Subcutaneous abdominal adipose tissue (tissue), 5 donors: Measurements from ENCODE around the gene ACBD4.

Experiments
- H3K27ac ChIP-seq: one replicate; pipeline ENCODE4 v1.7.0; 2013; ENCODE audit warnings: low read depth, mild to moderate bottlenecking, inconsistent platforms, low read length, moderate library complexity
- H3K27me3 ChIP-seq, 5 donors: one replicate each; pipeline ENCODE4 v1.7.0; 2013; ENCODE audit warnings: low read length in 5 of 5, inconsistent platforms in 1 of 5; ENCODE audit not compliant: control insufficient read depth in 5 of 5, insufficient read depth in 4 of 5
- H3K36me3 ChIP-seq, 5 donors: one replicate each; pipeline ENCODE4 v1.7.0; 2013; ENCODE audit warnings: low read length in 5 of 5; ENCODE audit not compliant: control insufficient read depth in 5 of 5, insufficient read depth in 5 of 5
- H3K4me1 ChIP-seq, 5 donors: one replicate each; pipeline ENCODE4 v1.7.0; 2013; ENCODE audit warnings: low read length in 5 of 5, mild to moderate bottlenecking in 3 of 5, moderate library complexity in 1 of 5; ENCODE audit not compliant: control insufficient read depth in 5 of 5, insufficient read depth in 5 of 5
- H3K4me3 ChIP-seq, 5 donors: one replicate each; pipeline ENCODE4 v1.7.0; 2013; ENCODE audit warnings: low read length in 5 of 5, low read depth in 1 of 5
- H3K9ac ChIP-seq, 5 donors: one replicate each; pipeline ENCODE4 v1.7.0; 2013; ENCODE audit warnings: low read length in 5 of 5, mild to moderate bottlenecking in 4 of 5, moderate library complexity in 3 of 5
- H3K9me3 ChIP-seq, 5 donors: one replicate each; pipeline ENCODE4 v1.7.0; 2013; ENCODE audit warnings: low read length in 5 of 5; ENCODE audit not compliant: control insufficient read depth in 5 of 5
- donor health status: healthy.
- donor health status: healthy.
- donor health status: healthy.
- donor health status: healthy.
- donor health status: healthy.

The ACBD4 gene

DNA sequence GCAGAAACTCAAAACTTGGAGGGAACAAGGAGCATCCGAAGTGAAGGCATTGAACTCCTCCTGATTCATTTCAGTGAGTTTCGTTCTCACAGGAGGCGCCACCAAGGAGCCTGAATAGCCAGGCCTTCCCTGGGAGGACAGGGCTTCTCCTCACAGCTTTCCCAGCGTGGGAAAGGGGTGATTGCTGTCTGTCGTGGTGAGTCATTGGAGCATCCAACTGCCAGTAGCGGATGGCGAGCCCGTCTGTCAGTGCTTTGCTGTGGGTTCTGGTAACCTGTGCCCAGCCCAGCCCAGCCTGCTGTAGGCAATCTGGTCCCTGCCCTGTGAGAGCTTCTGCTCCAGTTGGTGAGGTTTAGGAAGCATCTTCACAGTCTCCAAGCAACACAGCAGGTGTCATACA lies 31.5 kb upstream of the ACBD4 start:
- no peak overlapping the region for H3K4me3 ChIP-seq
- H3K36me3 ChIP-seq = peaks cover 0 to 89% (median 79%) of the 10 kb centered on the region in 5 donors
- H3K9me3 ChIP-seq = no peaks in the 10 kb centered on the region
- H3K4me1 ChIP-seq = peaks cover 0 to 33% (median 20%) of the 10 kb centered on the region in 5 donors
- H3K9ac ChIP-seq = peak overlapping the region in 1 of 5 donors; percentile 68
- H3K27ac ChIP-seq = peak overlapping the region; percentile 30
- no peaks in the 10 kb centered on the region for H3K27me3 ChIP-seq

DNA sequence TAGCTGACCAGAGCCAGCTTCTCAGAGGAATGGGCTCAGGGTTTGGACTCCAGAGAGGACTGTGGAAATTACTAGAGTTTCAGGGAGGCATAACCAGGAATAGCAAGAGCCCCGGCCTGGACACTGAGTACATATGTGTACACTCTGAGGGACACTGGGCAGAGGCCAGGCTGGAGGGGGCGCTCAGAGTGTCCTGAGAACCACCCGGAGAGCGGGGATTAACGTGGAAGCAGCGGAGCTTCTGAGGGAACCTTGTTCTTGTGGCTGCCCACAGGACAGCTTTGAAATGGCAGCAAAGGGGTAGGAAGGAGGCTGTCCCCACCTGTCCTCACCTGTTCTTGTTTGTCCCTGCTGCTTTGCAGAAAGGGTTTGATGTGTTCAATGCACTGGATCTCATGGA lies 31.0 kb upstream of the ACBD4 start:
- Histone ChIP-seq H3K4me1 (peaks cover 0 to 37% (median 19%) of the 10 kb centered on the region in 5 donors), H3K27me3 (no peaks in the 10 kb centered on the region), H3K9ac (no peak overlapping the region), H3K9me3 (no peaks in the 10 kb centered on the region), H3K27ac (peak overlapping the region; percentile 19), H3K4me3 (no peak overlapping the region), H3K36me3 (peaks cover 0 to 88% (median 75%) of the 10 kb centered on the region in 5 donors)

DNA sequence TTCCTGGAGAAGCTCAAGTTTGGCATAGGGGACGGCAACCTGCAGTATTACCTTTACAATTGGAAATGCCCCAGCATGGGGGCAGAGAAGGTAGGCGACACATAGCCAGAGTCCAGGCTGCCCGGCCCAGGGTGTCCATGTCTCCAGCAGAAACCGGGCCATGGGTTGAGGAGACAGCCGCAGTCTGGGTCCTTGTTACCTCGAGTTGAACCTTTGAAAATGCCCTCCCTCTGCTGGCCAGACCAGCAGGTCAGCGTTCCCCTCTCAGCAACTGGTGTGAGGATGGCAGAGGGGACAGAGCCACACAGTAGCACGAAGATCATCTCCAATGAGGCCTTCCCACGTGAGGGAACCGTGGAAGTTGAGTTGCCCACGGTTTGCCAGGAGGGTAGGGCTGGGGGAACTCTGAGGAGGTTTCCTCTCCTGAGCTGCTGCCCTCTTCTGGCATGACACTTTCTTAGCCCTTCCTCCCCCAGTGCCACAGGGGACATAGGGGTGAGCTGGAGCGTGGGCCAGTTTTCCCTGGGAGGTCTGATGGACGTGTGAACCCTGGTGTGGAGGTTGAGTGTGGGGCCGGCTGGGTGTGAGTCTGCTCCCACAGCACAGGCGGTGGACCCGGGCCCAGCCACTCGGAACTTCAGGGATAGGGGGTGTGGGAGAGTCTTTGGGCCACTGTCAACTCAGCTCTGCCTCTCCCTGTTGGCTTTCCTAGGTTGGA lies 30.4 kb upstream of the ACBD4 start:
- H3K27me3 ChIP-seq = no peaks in the 10 kb centered on the region
- peaks cover 0 to 83% (median 69%) of the 10 kb centered on the region in 5 donors for H3K36me3 ChIP-seq
- H3K4me1 ChIP-seq = peaks cover 0 to 37% (median 19%) of the 10 kb centered on the region in 5 donors
- H3K27ac ChIP-seq = peak overlapping the region; percentile 19
- H3K9me3 ChIP-seq = no peaks in the 10 kb centered on the region
- no peak overlapping the region for H3K9ac ChIP-seq
- H3K4me3 ChIP-seq = no peak overlapping the region

DNA sequence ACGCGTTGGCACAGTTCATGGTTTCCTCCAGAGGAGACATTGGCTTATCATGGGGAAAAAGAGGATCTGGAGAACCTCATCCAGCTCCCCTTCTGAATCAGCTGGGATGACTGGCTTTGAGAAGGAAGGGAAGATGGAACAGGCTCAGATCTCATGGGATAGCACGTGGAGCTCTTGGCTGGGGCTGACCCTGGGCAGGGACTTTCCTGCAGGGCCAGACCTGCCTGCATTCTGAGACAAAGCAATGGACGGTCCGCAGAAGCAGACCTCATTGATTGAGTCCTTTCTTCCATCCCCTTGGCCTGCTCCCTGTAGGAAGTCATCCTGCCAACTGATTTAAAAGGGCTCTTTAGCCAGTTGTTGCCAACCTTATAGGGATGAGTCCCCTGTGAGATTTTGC lies 29.4 kb upstream of the ACBD4 start:
- Histone ChIP-seq H3K27me3 (no peaks in the 10 kb centered on the region), H3K36me3 (peaks cover 0 to 82% (median 69%) of the 10 kb centered on the region in 5 donors), H3K9me3 (no peaks in the 10 kb centered on the region), H3K27ac (peak overlapping the region; percentile 11), H3K4me3 (no peak overlapping the region), H3K9ac (no peak overlapping the region), H3K4me1 (peaks cover 0 to 46% (median 28%) of the 10 kb centered on the region in 5 donors)

DNA sequence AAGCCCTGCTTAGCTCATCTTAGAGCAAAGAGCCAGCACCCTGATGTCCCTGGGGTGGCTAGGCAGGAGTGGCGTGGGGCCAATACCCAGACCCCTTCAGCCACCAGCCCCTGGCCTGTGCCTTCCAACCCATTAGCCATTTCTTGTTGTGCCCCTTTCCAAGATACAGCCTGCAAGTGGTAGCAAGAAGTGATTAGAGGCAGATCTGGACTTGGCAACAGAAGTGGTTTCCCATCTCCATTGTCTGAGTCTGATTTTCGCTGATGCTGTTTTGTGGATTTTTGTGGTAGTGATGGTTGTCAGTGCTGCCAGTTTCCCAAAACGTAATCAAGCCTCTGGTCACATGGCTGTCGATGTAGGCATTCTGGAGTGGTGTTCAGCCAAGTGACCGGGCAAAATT lies 28.9 kb upstream of the ACBD4 start:
- Histone ChIP-seq H3K27me3 (no peaks in the 10 kb centered on the region), H3K36me3 (peaks cover 0 to 78% (median 68%) of the 10 kb centered on the region in 5 donors), H3K27ac (peak overlapping the region; percentile 11), H3K9me3 (no peaks in the 10 kb centered on the region), H3K4me3 (no peak overlapping the region), H3K9ac (peak overlapping the region in 1 of 5 donors; percentile 42), H3K4me1 (peaks cover 0 to 49% (median 33%) of the 10 kb centered on the region in 5 donors)

DNA sequence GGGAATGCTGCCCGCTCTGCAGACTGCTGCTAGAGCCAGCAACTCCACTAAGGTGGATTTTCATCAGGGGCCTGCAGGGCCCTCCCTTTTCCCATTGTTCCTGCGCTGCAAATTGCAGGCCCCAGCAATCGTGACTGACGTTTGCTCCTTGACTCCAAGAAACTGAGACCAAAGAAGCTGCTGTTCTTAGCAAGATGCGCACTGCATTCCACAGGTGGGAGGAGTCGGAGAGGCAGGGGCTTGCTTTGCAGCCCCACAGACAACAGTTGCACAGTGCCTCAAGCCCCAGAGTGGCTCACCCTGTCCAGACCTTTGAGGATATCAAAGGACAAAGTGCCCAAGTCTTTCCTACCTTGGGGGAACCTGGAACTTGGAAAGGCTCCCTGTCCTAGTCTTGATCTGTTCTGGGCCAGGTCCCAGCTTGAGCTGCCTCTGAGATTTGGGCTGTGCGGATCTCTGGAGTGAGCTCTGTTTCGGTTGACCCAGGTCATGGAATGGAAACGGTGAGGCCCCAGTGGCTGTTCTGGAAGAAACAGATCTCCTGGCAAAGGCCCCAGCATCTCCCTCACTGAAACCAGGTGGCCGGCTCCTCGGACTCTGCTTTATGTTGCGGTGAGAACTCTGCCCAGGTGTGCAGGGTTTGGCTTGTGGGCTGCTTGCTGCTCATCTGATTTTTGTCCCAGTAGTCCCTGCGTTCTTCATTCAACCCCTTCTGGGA lies 28.0 kb upstream of the ACBD4 start:
- Histone ChIP-seq H3K27ac (no peak overlapping the region), H3K4me1 (peaks cover 0 to 51% (median 42%) of the 10 kb centered on the region in 5 donors)

DNA sequence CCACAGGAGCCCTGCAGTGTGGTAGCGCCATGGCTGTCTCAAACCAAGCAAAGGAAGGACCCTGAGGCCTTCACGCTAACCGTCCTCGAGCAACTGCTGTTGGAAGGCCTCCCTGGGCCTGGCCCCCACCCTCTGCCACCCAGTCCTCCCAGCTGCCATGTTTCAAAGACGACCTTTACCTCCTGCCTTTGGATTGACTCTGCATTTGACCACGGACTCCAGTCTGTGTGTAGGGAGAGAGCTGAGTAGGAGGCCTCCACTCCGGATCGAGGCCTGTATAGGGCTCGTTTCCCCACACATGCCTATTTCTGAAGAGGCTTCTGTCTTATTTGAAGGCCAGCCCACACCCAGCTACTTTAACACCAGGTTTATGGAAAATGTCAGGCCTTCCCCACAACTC lies 27.4 kb upstream of the ACBD4 start:
- H3K9me3 ChIP-seq = no peaks in the 10 kb centered on the region
- H3K36me3 ChIP-seq = peaks cover 0 to 73% (median 64%) of the 10 kb centered on the region in 5 donors
- H3K27me3 ChIP-seq = no peaks in the 10 kb centered on the region
- H3K9ac ChIP-seq = peak overlapping the region in 1 of 5 donors; percentile 35
- peaks cover 0 to 51% (median 44%) of the 10 kb centered on the region in 5 donors for H3K4me1 ChIP-seq
- H3K27ac ChIP-seq = no peak overlapping the region
- no peak overlapping the region for H3K4me3 ChIP-seq

More for the DNA sequence above, 28.0 kb upstream of the ACBD4 start:
- Histone ChIP-seq H3K4me3 (no peak overlapping the region), H3K9me3 (no peaks in the 10 kb centered on the region), H3K9ac (no peak overlapping the region), H3K27me3 (no peaks in the 10 kb centered on the region), H3K36me3 (peaks cover 0 to 73% (median 64%) of the 10 kb centered on the region in 5 donors)

DNA sequence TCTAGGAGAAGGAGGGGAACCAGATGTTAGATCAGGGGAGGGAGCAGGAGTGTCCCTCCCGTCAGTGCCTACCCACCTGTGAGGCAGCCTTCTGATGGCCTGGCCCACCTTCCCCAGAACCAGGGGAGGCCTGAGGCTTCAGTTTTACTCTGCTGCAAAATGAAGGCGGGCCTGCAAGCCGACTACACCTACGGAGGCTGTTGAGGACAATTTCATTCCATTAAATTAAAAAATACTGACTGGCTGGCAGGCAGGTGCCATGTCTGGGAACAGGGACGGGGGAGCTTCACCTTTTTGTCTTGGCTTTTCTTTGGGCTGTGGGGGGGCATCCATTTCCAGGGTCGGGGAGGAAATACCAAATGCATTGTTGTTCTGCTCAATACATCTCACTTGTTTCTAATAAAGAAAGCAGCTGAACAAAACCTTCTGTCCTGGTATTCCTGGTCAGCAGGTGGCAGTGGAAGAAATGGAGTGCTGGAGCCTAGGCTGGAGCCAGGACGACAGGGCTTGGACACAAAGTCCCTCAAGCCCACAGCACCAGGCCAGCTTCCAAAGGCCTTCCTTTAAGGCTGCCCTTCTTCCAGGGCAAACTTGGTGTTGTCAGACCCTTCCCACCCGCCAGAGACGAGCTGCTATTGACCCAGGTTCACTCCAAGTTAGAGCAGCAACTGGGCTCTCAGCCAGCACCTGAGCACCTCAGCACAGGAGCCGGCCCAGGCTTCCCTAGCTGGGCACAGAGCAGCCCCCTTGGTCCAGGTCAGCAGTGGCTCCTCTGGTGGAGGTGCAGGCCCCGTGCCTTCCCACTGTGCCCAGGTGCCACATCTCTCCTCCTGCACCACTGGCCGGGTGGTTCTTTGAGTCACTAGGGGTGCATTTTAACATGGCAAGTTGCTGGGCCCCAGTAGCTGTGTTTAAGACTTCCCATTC lies 26.6 kb upstream of the ACBD4 start:
- Histone ChIP-seq H3K9me3 (no peaks in the 10 kb centered on the region), H3K36me3 (peaks cover 0 to 72% (median 64%) of the 10 kb centered on the region in 5 donors), H3K4me3 (no peak overlapping the region), H3K27me3 (no peaks in the 10 kb centered on the region), H3K27ac (no peak overlapping the region), H3K9ac (no peak overlapping the region), H3K4me1 (peaks cover 0 to 51% (median 44%) of the 10 kb centered on the region in 5 donors)

DNA sequence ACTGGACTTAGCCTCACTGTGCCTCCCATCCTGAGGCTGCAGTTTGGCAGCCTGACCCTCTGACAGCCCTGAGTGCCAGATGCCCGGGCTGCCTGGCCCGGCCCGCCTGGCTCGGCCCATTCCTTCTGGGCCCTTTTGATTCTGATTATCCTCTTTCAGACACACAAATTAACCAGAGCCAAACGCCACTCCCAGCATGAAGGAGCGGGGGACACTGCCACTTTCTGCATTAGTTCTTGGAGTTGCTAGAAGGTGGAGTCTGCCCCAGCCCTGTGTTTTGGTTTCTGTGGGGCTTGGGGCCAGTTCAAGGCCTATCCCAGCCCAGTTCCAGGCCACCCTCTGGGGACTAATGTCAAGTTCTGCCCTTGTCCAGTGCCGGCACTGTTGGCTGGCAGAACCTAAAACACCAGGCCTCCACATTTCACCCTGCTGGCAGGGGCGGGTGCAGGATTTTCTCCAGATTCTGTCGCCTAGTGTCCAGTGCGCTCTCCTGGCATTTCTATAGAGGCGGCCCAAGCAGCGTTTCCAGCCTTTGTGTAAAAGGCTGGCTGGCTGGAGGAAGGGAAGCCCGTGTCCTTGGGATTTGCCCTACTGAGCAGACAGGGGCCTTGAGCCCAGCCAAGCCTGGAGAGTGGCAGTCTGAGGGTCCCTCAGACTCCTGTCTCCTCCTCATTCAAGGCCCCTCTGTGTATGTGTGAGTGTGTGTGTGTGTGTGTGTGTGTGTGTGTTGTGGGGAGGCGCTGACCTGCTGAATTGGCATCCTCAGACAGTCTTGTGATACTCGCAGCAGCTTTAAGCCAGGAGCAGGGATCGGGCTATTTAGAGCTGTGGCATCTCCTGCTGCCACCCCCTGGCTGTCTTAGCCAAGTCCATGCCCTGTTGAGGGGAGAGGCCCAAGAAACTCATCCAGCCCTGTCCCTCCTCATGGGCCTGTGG lies 24.5 kb upstream of the ACBD4 start:
- Histone ChIP-seq H3K27me3 (no peaks in the 10 kb centered on the region), H3K36me3 (peaks cover 0 to 71% (median 57%) of the 10 kb centered on the region in 5 donors), H3K9ac (peak overlapping the region in 1 of 5 donors; percentile 28), H3K4me3 (peak overlapping the region in 1 of 5 donors; percentile 26), H3K27ac (peak overlapping the region; percentile 75), H3K9me3 (no peaks in the 10 kb centered on the region), H3K4me1 (peaks cover 0 to 43% (median 32%) of the 10 kb centered on the region in 5 donors)
